GM18909 (cell line): ENCODE measurements around the gene MARF1.
"Not testable (repeated sequence)": the region's sequence is repeated elsewhere in the genome, so short reads cannot be mapped to it uniquely, and the experiment has no call there.

ENCODE experiments used
- ATAC-seq: cut with Tn5 transposase; IDR thresholded peaks from one replicate; pipeline ENCODE4 v1.9.1; 2021; ENCODE audit warnings: mild to moderate bottlenecking; ENCODE audit not compliant: unreplicated experiment, poor library complexity

MARF1 gene

DNA sequence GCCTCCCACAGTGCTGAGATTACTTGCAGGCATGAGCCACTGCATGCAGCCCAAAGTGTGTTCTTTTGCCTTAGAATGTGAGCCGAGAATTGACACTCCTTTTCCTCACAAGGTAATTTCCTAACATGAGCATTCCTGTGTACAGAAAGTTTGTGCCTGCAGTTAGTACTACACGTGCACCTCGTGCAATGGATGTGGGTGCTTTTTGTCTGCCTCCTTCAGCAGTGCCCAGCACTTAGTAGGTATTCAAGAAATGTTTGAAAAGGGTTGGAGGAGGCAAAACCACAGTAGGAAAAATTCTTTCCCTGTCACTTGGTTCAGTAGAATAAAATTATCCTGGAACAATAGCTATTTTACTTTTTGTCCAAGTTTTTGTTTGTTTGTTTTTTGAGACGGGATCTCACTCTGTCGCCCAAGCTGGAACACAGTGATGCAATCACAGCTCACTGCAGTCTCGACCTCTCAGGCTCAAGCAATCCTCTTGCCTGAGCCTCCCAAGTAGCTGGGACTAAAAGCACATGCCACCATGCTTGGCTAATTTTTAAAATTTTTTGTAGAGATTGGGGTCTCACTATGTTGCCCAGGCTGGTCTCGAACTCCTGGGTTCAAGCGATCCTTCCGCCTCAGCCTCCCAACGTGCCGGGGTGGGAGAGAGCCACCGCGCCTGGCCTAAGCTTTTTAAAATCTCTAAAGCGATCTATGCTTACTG lies 9.5 kb upstream of the MARF1 start:
- ATAC-seq = no peak

DNA sequence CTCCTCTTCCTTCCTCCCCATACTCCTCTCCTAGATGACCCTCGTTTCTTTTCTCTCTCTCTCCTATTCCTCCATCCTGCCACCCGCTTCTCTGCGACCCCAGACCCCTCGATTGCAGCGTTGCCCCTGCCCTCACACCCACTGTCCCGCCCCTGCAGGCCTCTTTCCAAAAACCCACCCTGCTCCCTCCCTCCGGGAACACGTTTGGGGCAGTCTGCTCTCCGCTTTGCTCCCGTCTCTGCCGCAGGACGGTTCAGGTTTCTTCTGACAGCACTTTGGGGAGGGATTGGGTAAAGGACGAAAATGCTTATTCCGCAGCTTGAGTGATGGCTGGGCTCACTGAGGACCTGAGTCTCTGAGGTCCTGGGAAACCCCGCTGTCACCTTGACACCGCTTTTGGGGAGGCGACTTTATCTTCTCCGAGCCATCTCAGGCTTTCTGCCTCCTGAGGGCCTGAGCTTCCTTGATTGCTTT lies 7.8 kb upstream of the MARF1 start:
- peak; percentile 33 for ATAC-seq

DNA sequence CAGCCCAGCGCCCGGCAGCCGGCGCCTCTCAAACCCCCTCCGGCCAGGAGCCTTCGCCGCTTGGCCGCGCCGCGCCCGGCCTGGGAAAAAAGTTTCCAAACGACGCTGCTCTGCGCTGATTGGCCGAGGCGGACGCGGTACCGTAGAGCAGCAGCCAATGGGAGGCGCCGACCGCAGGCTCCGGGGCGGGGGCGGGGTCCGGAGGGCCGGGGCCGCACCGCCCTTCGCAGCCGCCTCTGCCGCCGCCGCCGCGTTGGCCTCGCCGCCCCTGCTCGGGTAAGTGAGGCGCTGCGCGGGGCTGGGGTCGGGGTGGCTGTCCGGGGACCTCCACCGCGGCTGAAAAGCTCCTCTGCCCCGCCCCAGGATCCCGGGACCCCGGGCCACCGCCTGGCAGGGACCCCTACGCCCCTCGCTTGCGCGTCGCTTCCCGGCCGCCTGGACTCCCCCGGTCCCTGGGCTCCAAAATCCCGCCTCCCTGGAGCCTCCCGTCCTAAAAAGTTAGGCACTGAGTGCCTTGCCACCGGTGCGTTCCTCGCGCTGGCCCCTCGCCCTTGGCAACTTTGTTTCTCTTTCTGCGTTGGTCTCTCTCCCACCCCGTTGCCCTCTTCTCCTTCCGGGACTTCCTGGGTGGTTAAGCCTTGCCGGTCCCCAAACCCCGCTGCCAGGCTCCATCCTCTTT lies 7.2 kb upstream of the MARF1 start, which contains the start of gene NDE1:
NDE1 (plus strand) TSS at position 227 of the 679 bp plus-strand sequence. CDS start 14,534 bp downstream, outside the sequence.
- ATAC-seq = peak; percentile 81

DNA sequence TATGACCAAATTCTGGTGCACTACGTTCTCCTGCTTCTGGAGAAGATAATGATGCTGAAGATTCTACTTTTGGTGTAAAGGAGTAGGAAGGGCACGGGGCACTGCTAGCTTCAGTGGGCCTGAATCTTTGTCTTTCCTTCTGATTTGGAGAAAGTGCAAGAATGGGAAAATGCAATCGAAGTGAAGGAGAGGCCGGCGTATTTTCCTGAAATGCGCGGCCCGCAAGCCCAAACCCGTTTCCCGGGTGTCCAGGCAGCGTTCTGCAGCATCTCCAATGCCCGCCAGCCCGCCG lies 6.7 kb upstream of the MARF1 start:
- ATAC-seq = peak; percentile 18

DNA sequence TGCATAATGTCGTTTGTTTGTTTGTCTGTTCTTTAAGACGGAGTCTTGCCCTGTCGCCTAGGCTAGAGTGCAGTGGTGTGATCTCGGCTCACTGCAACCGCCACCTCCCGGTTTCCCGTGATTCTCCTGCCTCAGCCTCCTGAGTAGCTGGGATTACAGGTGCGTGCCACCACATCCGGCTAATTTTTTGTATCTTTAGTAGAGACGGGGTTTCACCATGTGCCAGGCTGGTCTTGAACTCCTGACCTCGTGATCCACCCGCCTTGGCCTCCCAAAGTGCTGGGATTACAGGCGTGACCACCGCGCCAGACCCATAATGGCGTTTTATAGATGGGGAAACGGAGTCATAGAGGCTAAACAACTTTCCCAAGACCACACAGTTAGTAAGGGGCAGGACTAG lies 6.4 kb upstream of the MARF1 start:
- ATAC-seq = not testable (repeated sequence)

DNA sequence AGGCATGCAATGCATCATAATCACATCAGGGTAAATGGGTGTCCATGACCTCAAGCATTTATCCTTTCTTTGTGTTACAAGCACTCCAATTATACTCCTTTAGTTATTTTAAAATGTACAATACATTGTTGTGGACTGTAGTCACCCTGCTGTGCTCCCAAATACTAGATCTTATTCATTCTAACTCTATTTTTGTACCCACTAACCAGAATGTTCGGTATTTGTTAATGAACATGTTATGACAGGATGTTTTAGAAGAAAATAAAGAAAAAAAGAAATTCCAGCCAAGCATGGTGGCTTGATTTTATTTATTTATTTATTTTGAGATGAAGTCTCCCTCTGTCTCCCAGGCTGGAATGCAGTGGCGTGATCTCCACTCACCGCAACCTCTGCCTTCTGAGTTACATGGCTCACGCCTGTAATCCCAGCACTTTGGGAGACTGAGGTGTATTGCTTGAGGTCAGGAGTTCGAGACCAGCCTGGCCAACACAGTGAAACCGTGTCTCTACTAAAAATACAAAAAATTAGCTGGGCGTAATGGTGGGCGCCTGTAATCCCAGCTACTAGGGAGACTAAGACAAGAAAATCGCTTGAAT lies 5.3 kb upstream of the MARF1 start:
- no peak for ATAC-seq

DNA sequence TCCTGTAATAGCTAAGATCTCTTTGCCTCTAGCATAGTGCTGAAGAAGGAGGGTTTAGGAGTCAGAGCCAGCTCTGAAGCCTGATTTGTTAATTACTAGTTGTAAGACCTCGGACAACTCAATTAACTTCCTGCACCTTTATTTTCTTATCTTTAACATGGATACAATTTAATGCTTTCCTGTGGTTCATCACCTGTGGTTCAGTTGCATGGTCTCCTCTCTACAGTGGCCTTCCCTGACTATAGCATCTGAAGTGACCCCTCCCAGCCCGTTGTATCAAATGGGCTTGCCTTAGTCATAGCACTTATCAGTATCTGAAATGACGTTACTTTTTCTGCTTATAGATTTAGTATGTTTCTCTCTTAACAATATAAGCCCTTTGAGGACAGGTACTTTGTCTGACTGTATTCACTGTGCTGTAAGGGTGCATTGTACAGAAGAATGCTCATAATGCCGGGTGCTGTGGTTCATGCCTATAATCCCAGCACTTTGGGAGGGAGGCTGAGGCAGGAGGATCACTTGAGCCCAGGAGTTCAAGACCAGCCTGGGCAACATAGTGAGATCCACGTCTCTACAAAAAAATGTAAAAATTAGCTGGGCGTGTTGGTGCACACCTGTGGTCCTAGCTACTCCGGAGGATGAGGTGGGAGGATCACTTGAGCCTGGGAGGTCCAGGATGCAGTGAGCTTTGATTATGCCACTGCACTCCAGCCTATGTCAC lies 4.5 kb upstream of the MARF1 start:
- no peak for ATAC-seq

DNA sequence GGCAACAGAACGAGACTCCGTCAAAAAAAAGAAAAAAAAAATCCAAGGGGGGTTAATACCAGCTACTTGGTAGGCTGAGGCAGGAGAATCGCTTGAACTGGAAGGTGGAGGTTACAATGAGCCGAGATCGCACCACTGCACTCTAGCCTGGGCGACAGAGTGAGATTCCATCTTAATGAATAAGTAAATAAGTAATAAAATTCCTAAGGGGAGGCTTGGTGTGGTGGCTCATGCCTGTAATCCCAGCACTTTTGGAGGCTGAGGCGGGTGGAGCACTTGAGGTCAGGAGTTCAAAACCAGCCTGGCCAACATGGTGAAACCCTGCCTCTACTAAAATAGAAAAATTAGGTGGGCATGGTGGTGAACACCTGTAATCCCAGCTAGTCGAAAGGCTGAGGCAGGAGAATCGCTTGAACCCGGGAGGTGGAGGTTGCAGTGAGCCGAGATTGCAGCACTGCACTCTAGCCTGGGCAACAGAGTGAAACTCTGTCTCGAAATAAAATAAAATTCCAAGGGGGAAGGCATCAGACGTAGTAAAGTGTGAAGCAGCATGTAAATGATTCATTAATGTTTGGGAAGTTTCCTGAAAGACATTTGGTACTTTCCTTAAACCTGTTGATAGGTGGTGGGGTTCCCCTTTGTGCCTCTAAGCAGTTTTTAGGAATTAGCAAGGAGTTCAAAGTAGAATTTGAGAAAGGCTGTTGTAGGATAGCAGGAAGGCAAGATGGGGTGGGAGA lies 3.8 kb upstream of the MARF1 start:
- ATAC-seq = not testable (repeated sequence)

DNA sequence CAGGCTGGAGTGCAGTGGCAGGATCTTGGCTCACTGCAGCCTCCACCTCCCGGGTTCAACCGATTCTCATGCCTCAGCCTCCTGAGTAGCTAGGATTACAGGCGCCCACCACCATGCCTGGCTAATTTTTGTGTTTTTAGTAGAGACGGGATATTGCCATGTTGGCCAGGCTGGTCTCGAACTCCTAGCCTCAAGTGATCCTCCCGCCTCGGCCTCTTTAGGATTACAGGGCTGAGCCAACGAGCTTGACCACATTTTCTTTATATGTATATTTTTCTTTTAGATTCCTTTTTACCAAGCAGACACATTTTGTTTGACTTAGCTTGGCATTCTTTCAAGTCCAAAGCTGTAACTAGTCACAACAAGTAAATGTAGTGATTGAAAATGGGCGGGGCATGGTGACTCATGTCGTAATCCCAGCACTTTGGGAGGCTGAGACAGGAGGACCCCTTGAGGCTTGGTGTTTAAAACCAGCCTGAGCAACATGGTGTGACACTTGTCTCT lies 2.1 kb upstream of the MARF1 start:
- ATAC-seq = not testable (repeated sequence)

DNA sequence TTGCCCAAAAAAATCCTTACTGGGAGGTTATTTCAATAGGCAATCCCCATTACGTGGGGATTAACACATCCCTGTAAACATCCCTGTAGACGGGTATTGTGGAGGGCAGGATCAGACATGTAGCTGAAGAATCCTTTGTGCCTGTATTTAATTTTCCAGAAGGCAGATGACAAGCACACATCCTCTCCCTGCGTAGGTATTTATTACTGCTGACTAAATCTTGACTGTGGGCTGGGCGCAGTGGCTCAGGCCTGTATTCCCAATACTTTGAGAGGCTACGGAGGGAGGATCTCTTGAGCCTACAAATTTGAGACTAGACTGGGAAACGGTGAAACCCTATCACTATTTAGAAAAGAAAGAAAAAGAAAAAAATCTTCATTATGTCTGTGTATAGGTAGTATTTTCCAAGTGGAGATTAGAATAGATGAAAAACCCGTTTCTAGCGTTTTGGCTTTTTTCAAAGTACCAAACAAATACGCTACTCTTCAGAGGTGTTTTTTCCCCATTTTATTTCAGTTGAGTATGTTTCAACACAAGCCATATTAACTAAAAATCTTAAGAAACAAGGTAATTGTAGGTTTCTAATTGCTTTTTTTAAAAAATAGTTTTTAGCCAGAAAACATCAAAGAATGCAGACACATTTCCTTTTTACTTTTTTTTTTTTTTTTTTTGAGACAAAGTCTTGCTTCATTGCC lies 1.5 kb upstream of the MARF1 start:
- ATAC-seq = no peak

DNA sequence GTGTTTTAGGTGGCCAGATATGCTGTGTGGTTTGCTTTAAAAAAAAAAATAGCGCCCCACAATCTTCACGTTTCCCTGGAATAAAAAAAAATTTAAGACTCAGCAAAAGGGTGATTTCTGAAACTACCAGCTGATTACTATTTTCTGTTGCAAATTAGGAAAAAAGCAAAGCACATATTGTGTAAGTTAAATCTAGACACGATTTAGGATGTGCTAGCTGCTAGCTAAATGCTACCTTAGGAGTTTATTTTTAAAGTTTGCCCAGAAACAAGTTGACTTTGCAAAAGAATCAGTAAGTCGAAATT lies 944 bp upstream of the MARF1 start:
- no peak for ATAC-seq

DNA sequence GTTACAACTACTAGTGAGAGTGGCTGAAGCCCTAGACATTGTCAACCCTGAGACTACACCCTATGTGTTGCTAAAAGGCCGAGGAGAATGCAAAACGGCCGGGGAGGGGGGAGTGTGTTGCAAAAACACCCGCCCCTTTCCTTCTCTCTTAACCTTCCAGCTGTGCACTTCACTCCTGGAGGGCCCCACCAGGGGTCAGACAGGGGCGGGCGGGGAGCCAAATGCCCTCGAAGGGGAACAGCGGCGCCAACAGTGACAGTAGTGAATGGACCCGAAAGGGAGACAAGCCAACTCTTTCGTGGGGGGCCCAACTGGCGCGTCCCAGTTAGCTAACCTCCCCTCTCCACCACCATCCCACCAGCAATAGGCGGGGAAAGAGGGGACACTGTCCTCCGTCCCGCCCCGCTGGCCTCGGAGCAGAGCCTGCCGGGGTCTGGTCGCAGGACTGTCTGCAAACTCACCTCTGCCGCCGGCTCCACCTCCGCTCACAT lies 352 bp downstream of the MARF1 start:
- ATAC-seq = peak; percentile 60

DNA sequence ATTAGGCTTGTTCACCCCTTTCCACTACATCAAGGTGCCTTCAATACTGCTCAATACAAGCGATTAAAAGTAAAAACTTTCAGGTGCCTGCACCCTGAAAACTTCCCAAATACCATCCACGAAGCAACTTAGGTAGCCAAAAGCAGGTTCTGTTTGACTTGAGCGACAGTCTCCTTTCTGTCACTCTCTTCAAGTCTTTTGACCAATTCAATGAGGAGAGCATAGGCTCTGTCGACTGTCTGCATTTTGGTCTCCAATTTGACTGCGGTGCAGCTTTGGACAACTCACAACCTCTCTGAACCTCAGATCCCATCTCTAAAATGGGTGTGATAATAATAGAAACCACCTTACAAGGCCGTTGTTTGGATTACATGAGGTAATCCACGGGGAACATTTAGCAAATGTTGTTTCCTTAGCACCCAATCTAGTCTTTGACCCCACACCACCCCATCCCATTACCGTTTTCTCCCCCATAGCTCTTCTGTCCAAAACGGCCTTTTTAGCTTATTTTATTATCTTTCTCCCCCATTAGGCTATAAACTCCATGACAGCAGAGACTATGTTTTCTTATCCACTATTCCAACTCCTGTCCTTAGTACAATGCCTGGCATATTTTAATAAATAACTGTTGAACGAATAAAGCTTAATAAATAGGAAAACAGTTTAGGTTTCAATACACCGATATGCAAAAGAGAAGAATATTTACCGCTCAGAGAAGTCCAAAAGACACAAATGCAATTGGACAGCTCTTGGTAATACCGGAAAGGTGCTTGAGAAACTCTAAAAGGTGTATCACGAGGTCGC lies 999 bp downstream of the MARF1 start:
- ATAC-seq = no peak

DNA sequence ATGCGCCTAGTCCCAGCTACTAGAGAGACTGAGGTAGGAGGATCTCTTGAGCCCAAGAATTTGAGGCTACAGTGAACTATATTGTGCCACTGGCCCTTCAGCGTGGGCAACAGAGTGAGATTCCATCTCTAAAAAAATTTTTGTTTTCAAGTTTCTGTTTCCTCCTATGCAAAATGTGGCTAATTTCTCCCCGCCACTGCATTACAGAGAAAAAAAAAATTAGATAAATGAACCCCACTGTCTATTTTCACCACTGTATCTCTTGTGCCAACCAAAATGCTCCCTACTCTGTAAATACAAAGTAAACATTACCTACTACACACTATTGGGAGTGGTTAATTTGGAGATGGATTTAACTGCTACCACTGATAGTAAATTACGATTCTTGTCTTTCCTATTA lies 2.0 kb downstream of the MARF1 start:
- ATAC-seq = no peak

DNA sequence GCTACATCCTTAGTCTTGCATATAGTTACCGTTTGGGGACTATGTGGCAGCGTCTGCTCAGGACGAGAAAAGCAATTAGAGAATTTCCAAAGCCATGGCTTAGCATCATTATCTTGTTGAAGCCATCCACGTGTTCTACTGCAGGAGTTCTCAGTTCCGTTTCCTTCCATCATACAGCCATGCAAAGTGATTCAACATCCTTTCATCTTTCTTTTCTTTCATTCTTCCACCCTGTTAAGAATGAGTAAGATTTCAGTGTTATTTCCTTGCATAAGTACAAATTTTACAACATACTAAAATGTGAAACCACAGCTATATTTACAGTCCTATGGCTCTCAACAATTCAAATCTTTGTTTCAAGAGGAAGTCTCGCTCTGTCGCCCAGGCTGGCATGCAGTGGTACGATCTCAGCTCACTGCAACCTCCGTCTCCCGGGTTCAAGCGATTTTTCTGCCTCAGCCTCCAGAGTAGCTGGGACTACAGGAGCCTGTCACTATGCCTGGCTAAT lies 3.8 kb downstream of the MARF1 start:
- no peak for ATAC-seq

DNA sequence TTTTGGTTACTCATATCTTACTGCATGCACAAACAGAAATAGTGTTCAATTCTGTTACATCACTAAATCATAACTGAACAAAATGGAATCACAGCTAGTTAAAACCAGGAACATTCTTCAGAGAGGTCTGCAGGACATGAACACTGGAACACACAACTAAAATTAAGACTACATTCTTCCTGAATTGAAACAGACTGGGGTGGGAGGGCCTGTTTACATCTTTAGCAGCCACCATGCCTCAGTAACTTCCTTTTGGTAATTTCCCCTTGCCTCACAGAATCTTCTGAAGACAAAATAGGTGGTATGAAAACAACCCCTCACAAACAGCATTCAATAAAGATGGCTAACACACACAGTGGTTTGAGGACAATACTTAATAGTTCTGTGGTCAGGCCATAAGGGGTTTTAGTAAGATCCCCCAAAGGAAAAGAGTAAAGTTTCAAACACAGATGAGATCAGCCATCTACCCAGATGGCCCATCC lies 6.5 kb downstream of the MARF1 start:
- ATAC-seq = peak; percentile 48

DNA sequence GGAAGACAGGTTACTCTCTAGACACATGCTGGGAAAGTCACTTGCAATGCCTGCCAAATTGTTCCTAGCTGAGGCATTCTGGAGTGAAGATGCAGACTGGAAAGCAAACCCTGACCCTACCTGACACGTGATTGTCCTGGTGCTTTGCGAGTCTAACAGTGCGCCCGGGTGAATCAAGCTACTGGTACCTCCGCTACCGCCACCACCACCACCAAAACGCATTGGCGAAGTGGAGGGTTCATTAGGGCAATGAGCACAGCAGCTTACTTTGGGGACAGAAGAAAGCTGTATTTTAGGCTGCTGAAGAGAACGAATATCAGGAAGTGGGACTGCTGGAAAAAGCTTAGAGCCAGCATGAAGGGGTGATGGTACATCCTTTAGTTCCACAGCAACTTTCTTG lies 7.0 kb downstream of the MARF1 start:
- ATAC-seq = no peak

DNA sequence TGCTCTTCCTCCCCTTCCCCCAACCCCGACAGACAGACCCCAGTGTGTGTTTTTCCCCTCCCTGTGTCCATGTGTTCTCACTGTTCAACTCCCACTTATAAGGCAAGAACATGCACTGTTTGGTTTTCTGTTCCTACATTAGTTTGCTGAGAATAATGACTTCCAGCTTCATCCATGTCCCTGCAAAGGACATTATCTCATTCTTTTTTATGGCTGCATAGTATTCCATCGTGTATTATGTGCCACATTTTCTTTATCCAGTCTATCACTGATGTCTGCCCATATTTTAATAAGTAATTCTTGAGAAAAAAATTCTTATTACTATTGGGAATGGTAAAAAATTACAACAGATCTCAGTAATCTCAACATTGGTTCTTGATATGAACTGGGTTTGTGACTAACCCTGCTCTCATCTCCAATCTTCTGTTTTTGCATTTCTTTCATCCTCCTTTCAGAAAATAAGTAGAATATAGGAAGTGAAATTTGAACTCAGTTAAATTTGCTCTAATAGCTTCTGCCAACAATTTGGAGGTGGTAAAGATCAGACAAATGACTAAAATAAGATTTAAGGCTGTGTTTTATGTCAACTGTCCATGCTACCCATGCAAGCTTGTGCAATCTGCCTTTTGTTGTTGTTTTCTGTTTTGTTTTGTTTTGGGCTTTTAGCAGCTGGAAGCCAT lies 11.1 kb downstream of the MARF1 start:
- no peak for ATAC-seq
